Transverse colon (tissue), 4 donors: ENCODE measurements around the gene TOP1. TPM values are rescaled to one million over a fixed set of nuclear protein-coding genes. Genes with fewer than 3 reads are reported as not detected.

Experiments used
- DNase-seq: peaks from one replicate; pipeline ENCODE4 v3.0.0-alpha.2; 2019
- H3K27ac ChIP-seq, 4 donors: fragments of 200-600 bp; sonication (generic); 2 replicates each; pipeline ENCODE4 v1.5.1; 2016 to 2018; ENCODE audit warnings: inconsistent platforms in 4 of 4
- H3K27me3 ChIP-seq: fragments of 200-600 bp; sonication (generic); 2 replicates; pipeline ENCODE4 v1.5.1; 2017; ENCODE audit warnings: inconsistent platforms
- H3K36me3 ChIP-seq, 4 donors: fragments of 200-600 bp; sonication (generic); 2 replicates each; pipeline ENCODE4 v1.5.1; 2017 to 2019; ENCODE audit warnings: inconsistent platforms in 4 of 4
- H3K4me1 ChIP-seq, 4 donors: fragments of 200-600 bp; sonication (generic); 2 replicates each; pipeline ENCODE4 v1.5.1; 2017 to 2020; ENCODE audit warnings: inconsistent platforms in 4 of 4
- H3K4me3 ChIP-seq, 4 donors: fragments of 200-600 bp; sonication (generic); 1 replicate in 1 of 4; 2 replicates in 3 of 4; pipeline versions ENCODE4 v1.5.1 to v1.6.1; 2017 to 2019; ENCODE audit warnings: inconsistent platforms in 4 of 4
- H3K9me3 ChIP-seq, 2 donors: fragments of 200-600 bp; sonication (generic); 2 replicates each; pipeline ENCODE4 v1.5.1; 2017 to 2019; ENCODE audit warnings: inconsistent platforms in 2 of 2
- EP300 ChIP-seq: sonication (generic); formaldehyde crosslinking; IDR thresholded peaks from one replicate; pipeline ENCODE4 v1.6.1; 2017; ENCODE audit warnings: antibody characterized with exemption, low read depth
- POLR2A ChIP-seq: fragments of 450-650 bp; IDR thresholded peaks from one replicate; pipeline ENCODE4 v1.6.1; 2016; ENCODE audit warnings: antibody characterized with exemption, mild to moderate bottlenecking, moderate library complexity
- POLR2AphosphoS5 ChIP-seq, 3 donors: sonication (generic); formaldehyde crosslinking; IDR thresholded peaks; one replicate each; pipeline ENCODE4 v1.6.1; 2016; ENCODE audit warnings: antibody characterized with exemption in 3 of 3
- WGBS, 2 donors: methylation state at CpG; one replicate each; pipeline ENCODE4 v1.1.5; 2018; ENCODE audit warnings: low coverage in 1 of 2; 5-methylcytosine and 5-hydroxymethylcytosine counted together
- in situ Hi-C, 4 donors: fragments of 200-750 bp; cut with MboI; loops; one replicate each; pipeline versions ENCODE4 v1.15.0 to v1.15.1; 2017; ENCODE audit warnings: low sequenced_read_pairs in 3 of 4, low pct_ligation_motif_present in 1 of 4, low pct_unique_long_range_greater_than_20kb in 1 of 4
- intact Hi-C: fragments of 100-400 bp; cut with DNase I; formaldehyde crosslinking; loops from one replicate; pipeline ENCODE4 v1.15.1; 2023; ENCODE audit warnings: low total_unique reads
- total RNA-seq, 4 donors: library from RNA; depleted of rRNA; stranded (reverse); fragments of >200 nt; gene quantifications; one replicate each; pipeline ENCODE4 v1.1.0, GENCODE V29; 2016
- TF ChIP-seq, protein P1 (sequence below), 5 experiments: fragments of 200-600 bp in 3 of 5; fragments of 450-650 bp in 2 of 5; sonication (generic) in 3 of 5; IDR thresholded peaks; 1 replicate in 2 of 5; 2 replicates in 3 of 5; pipeline ENCODE4 v1.5.1; 2016 to 2017; ENCODE audit warnings: antibody characterized with exemption in 5 of 5, inconsistent platforms in 3 of 5, mild to moderate bottlenecking in 2 of 5, moderate library complexity in 1 of 5

Gene TOP1
- total RNA-seq, 4 donors from 2014 or later, result 29.6 to 52.3 (median 36.9) TPM

DNA sequence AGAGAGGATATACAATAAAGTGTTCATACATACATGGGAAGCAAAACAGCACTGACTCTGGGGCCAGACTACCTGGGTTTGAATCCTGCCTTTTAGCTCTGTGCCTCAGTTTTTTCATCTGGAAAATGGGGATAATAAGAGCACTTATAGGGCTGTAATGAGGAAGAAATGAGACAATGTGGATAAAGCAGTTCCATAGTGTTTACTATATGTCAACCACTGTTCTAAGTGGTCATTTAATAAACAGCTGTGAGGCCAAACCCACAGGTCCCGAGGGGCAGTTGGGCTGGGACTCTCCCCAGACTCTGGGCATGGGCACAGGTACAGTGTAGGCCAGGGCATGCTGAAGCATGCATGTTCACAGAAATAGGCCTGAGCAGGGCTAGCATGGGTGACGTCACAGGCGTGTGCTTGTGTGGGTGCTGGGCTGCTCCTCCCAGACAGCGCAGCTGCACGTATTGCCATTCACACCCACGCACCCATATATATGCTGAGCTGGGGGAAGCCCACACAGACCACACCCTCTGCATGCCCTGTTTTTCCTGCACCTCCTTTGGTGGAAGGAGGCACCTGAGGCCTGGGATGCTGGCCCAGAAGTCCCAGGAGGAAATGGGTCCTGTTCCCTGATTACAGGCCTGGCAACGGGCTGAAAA, 105.2 kb downstream of the TOP1 start:
- Histone ChIP-seq H3K36me3 (no peaks in the 10 kb centered on the region), H3K9me3 (no peaks in the 10 kb centered on the region), H3K4me3 (no peak overlapping the region), H3K4me1 (peaks cover 0 to 15% (median 11%) of the 10 kb centered on the region in 4 donors), H3K27ac (no peak overlapping the region), H3K27me3 (no peaks in the 10 kb centered on the region)
- in situ Hi-C loops, result no loop called here
- 81% methylated on average over 7 of the region's 7 CpGs; no CpG with 5 or more reads in 1 of the 2 donors for WGBS, 2 donors
- intact Hi-C loops, result no loop called here
- DNase-seq, result peak; percentile 9
- TF ChIP-seq EP300 (no peak), POLR2A (no peak), POLR2AphosphoS5 (IDR thresholded peaks at IDR 0.05) (no peak)
- TF ChIP-seq, protein P1, sequence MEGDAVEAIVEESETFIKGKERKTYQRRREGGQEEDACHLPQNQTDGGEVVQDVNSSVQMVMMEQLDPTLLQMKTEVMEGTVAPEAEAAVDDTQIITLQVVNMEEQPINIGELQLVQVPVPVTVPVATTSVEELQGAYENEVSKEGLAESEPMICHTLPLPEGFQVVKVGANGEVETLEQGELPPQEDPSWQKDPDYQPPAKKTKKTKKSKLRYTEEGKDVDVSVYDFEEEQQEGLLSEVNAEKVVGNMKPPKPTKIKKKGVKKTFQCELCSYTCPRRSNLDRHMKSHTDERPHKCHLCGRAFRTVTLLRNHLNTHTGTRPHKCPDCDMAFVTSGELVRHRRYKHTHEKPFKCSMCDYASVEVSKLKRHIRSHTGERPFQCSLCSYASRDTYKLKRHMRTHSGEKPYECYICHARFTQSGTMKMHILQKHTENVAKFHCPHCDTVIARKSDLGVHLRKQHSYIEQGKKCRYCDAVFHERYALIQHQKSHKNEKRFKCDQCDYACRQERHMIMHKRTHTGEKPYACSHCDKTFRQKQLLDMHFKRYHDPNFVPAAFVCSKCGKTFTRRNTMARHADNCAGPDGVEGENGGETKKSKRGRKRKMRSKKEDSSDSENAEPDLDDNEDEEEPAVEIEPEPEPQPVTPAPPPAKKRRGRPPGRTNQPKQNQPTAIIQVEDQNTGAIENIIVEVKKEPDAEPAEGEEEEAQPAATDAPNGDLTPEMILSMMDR (IDR thresholded peaks at IDR 0.05), result no peak

DNA sequence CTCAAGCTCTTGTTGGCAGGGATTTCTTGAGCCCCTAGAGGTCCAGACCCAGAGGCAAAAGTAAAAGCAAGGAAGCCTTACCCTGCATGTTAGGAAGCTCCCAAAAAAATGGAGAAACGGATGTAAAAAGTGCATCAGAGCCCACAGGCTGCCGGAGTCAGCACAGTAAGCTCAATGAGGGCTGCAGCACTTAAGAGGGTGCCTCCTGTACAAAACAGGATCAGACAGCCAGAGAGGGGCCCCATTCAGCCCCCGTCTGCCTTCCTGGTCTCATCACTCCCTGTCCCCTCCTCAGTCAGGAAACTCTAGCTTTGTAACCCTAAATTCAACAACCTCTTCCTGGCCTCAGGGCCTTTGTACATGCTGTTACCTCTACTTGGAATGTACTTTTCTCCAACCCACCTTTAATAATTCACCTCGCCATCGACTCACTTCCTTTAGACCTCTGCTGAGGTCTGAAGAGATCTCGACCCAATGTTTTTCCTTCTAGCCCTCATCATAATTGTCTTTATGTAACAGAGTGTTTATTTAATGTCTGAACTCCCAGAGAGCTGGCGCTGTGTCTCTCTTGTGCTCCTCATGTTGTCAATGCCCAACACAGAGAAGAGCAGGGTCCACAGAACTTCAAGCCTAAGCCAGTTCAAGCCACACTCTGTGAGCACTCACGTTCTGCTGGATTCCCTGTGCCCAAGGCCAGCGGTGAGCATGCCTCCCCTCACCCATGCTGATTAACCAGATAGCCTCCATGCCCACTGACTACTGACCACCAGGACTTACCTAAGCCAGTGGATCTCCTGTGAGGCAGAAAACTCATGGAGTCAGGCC, 106.0 kb downstream of the TOP1 start:
- TF ChIP-seq POLR2AphosphoS5 (IDR thresholded peaks at IDR 0.05) (no peak), EP300 (no peak), POLR2A (no peak)
- TF ChIP-seq, protein P1 (IDR thresholded peaks at IDR 0.05), result no peak
- 85 to 86% methylated on average over 6 to 9 of the region's 9 CpGs for WGBS, 2 donors
- DNase-seq, result peak; percentile 3
- Histone ChIP-seq H3K27ac (no peak overlapping the region), H3K4me1 (peaks cover 5 to 22% (median 15%) of the 10 kb centered on the region in 4 donors), H3K9me3 (no peaks in the 10 kb centered on the region), H3K4me3 (no peak overlapping the region), H3K27me3 (no peaks in the 10 kb centered on the region), H3K36me3 (no peaks in the 10 kb centered on the region)
- intact Hi-C loops (no loop called here), in situ Hi-C loops (no loop called here)

DNA sequence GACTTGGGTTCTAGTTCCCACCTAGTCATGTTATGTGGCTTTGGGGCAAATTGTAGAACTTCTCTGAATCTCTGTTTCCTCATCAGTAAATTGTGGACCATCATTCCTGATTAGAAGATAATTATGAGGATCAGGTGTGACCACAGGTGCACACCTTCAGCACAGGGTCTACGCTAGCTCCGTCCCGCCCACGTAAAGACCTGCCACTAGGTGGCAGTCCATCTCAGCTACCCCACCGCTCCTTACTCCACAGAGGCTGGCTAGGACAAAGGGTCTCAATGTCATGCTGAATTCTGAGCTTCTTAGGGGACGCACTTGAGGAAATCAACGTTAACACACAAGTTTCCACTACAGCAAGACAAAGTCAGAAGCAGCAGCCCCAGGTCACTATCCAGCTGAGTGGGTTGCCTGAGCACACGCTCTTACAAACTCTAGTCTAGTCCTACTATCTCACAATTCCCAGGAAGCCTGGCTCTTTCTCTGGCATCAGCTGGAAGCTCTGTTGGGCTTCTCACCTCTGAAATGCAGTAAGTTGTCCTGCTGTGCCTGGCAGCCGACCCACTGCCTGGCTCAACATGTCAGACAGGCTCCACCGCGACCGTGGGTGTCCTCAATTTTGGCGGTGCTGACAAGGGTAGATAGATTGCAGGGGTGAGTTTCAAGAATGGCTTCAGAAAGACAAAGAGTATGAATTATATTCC, 106.7 kb downstream of the TOP1 start:
- TF ChIP-seq, protein P1 (IDR thresholded peaks at IDR 0.05), result peak; percentile 67 to 81 (median 74)
- TF ChIP-seq EP300, result no peak
- Histone ChIP-seq H3K4me1 (peaks cover 8 to 29% (median 16%) of the 10 kb centered on the region in 4 donors), H3K4me3 (no peak overlapping the region), H3K27me3 (no peaks in the 10 kb centered on the region), H3K9me3 (no peaks in the 10 kb centered on the region), H3K36me3 (no peaks in the 10 kb centered on the region), H3K27ac (no peak overlapping the region)
- intact Hi-C loops, result no loop called here
- peak; percentile 60 for DNase-seq
- 57 to 100% methylated on average over 3 to 13 of the region's 13 CpGs for WGBS, 2 donors
- in situ Hi-C loops, result no loop called here
